Endothelial cell of umbilical vein (primary cell): ENCODE data around the gene SSX2IP. TPM values are rescaled to one million over a fixed set of nuclear protein-coding genes. Genes with fewer than 3 reads are reported as not detected.

Source experiments
- BruUV-seq: library from RNA; stranded (reverse); fragments of 400-500 nt; replicated peaks from 2 replicates; lab custom pipeline; 2021; lab: Mats Ljungman, UMichigan
- CTCF ChIA-PET: fragments of 300-600, 350-600 bp; sonication (Branson Sonifier 250); formaldehyde crosslinking; loops from one replicate; lab custom pipeline; 2021; ENCODE audit warnings: antibody characterized with exemption, inconsistent platforms; lab: Charles Lee
- POLR2A ChIA-PET: fragments of 300-600, 350-600 bp; sonication (Branson Sonifier 250); formaldehyde crosslinking; loops from one replicate; lab custom pipeline; 2021; ENCODE audit warnings: antibody characterized with exemption, inconsistent platforms; lab: Charles Lee
- DNase-seq: peaks from one replicate; pipeline ENCODE4 v3.0.0-alpha.2; 2011; ENCODE audit warnings: low read depth, low spot score
- FAIRE-seq: peaks from 2 replicates; lab custom pipeline; 2011; peaks lifted over from hg19 to GRCh38; lab: Jason Lieb, UNC
- H2AFZ ChIP-seq: 2 replicates; pipeline ENCODE4 v1.6.0; 2012; ENCODE audit warnings: low read depth, low read length, control low read depth, inconsistent platforms
- H3K27ac ChIP-seq: 2 replicates; pipeline ENCODE4 v1.5.1; 2011; ENCODE audit warnings: low read depth, mild to moderate bottlenecking, control low read depth, low read length, moderate library complexity; ENCODE audit not compliant: insufficient read depth
- H3K27me3 ChIP-seq, 2 experiments: 2 replicates each; pipeline versions ENCODE4 v1.6.0 to v1.6.1; 2011; ENCODE audit warnings: low read length in 2 of 2, mixed read lengths in 1 of 2; ENCODE audit not compliant: control insufficient read depth in 2 of 2, insufficient read depth in 2 of 2
- H3K36me3 ChIP-seq, 2 experiments: 2 replicates in 1 of 2; 3 replicates in 1 of 2; pipeline ENCODE4 v1.5.1; 2011; ENCODE audit warnings: low read length in 2 of 2, mild to moderate bottlenecking in 1 of 2, moderate library complexity in 1 of 2; ENCODE audit not compliant: control insufficient read depth in 2 of 2, insufficient read depth in 2 of 2; ENCODE audit errors: extremely low read depth in 1 of 2
- H3K4me1 ChIP-seq: 3 replicates; pipeline ENCODE4 v1.5.1; 2011; ENCODE audit warnings: mild to moderate bottlenecking, low read length; ENCODE audit not compliant: control insufficient read depth, insufficient read depth; ENCODE audit errors: extremely low read depth
- H3K4me2 ChIP-seq: 2 replicates; pipeline ENCODE4 v1.6.1; 2011; ENCODE audit warnings: low read length, control low read depth, mixed read lengths; ENCODE audit not compliant: insufficient read depth
- H3K4me3 ChIP-seq, 3 experiments: fragments of 200-600 bp in 1 of 3; sonication (generic), shearing (Covaris generic) in 1 of 3; replicated peaks in 1 of 3; 2 replicates each; pipeline ENCODE4 v1.5.1; 2011 to 2016; ENCODE audit warnings: control low read depth in 3 of 3, low read length in 3 of 3, mild to moderate bottlenecking in 2 of 3, inconsistent platforms in 1 of 3, low read depth in 1 of 3, moderate library complexity in 1 of 3; ENCODE audit not compliant: insufficient read depth in 1 of 3
- H3K79me2 ChIP-seq: 2 replicates; pipeline ENCODE4 v1.6.0; 2012; ENCODE audit warnings: low read length, inconsistent platforms; ENCODE audit not compliant: control insufficient read depth, insufficient read depth
- H3K9ac ChIP-seq: replicated peaks from 2 replicates; pipeline ENCODE3; 2011; ENCODE audit warnings: low read length, control low read depth; ENCODE audit not compliant: insufficient read depth; ENCODE audit errors: extremely low read depth
- H3K9me1 ChIP-seq: replicated peaks from 3 replicates; pipeline ENCODE4 v1.6.0; 2011; ENCODE audit warnings: mild to moderate bottlenecking, low read length; ENCODE audit not compliant: control insufficient read depth, insufficient read depth; ENCODE audit errors: extremely low read depth
- H3K9me3 ChIP-seq: replicated peaks from 2 replicates; pipeline ENCODE4 v1.5.1; 2012; ENCODE audit warnings: low read length, inconsistent platforms; ENCODE audit not compliant: control insufficient read depth, insufficient read depth
- H4K20me1 ChIP-seq: replicated peaks from 2 replicates; pipeline ENCODE3; 2011; ENCODE audit warnings: mild to moderate bottlenecking, low read length; ENCODE audit not compliant: control insufficient read depth, insufficient read depth; ENCODE audit errors: extremely low read depth
- CTCF ChIP-seq, 2 donors: IDR thresholded peaks; 1 replicate in 1 of 2; 2 replicates in 1 of 2; pipeline ENCODE4 v1.5.1; 2011; ENCODE audit warnings: low read length in 2 of 2, mild to moderate bottlenecking in 2 of 2, moderate library complexity in 2 of 2, control low read depth in 1 of 2, inconsistent platforms in 1 of 2, low read depth in 1 of 2; ENCODE audit not compliant: insufficient read depth in 1 of 2; ENCODE audit errors: extremely low read depth in 1 of 2
- EZH2 ChIP-seq: IDR thresholded peaks from 2 replicates; pipeline ENCODE4 v1.6.1; 2012; ENCODE audit warnings: borderline replicate concordance, low read depth, mild to moderate bottlenecking, moderate library complexity, low read length, inconsistent platforms; ENCODE audit not compliant: severe bottlenecking
- FOS ChIP-seq: IDR thresholded peaks from 2 replicates; pipeline ENCODE4 v1.6.1; 2011; ENCODE audit warnings: mild to moderate bottlenecking, low read length, moderate library complexity, borderline replicate concordance; ENCODE audit not compliant: insufficient read depth
- GATA2 ChIP-seq: IDR thresholded peaks from 2 replicates; pipeline ENCODE4 v1.7.0; 2011; ENCODE audit warnings: low read depth, mild to moderate bottlenecking, moderate library complexity, mixed read lengths, low read length; ENCODE audit not compliant: insufficient read length, insufficient read depth
- JUN ChIP-seq: IDR thresholded peaks from 2 replicates; pipeline ENCODE4 v1.6.1; 2011; ENCODE audit warnings: borderline replicate concordance, low read depth; ENCODE audit not compliant: insufficient read length, insufficient read depth
- MAX ChIP-seq: IDR thresholded peaks from 2 replicates; pipeline ENCODE4 v1.6.1; 2011; ENCODE audit not compliant: insufficient read depth, insufficient read length
- MYC ChIP-seq: IDR thresholded peaks from one replicate; pipeline ENCODE4 v1.6.1; 2011; ENCODE audit warnings: mild to moderate bottlenecking, low read depth, low read length
- POLR2A ChIP-seq: IDR thresholded peaks from 2 replicates; pipeline ENCODE4 v1.6.1; 2012; ENCODE audit warnings: low read depth, mild to moderate bottlenecking, control low read depth, low read length
- POLR2AphosphoS5 ChIP-seq: IDR thresholded peaks from 2 replicates; pipeline ENCODE4 v1.6.1; 2012; ENCODE audit warnings: low read depth, mild to moderate bottlenecking, control low read depth, low read length, moderate library complexity; ENCODE audit not compliant: insufficient read depth
- dilution Hi-C: fragments of 300-500 bp; cut with MboI; formaldehyde crosslinking; loops from one replicate; pipeline ENCODE4 v1.15.0; 2019; ENCODE audit warnings: low sequenced_read_pairs; ENCODE audit not compliant: extremely low pct_ligation_motif_present
- intact Hi-C: fragments of 100-400 bp; cut with micrococcal nuclease; formaldehyde crosslinking; loops from one replicate; pipeline ENCODE4 v1.10.0; 2022
- polyA plus RNA-seq, 4 experiments: library from polyadenylated mRNA; depleted of rRNA in 3 of 4; stranded (reverse) in 3 of 4; unstranded in 1 of 4; fragments of >200 nt; gene quantifications; 2 replicates each; pipeline versions ENCODE4 v1.2.1 to v1.2.3, GENCODE V29; 2011 to 2012; ENCODE audit warnings: missing spikeins in 1 of 4
- total RNA-seq: library from RNA; stranded (reverse); gene quantifications from 2 replicates; pipeline ENCODE4 v1.2.3, GENCODE V29; 2021

The SSX2IP gene
- total and polyA plus RNA-seq, 2 donors (not counting 3 experiments of a cell fraction or from before 2014, with no cell fraction given): 0.77 to 8.4 TPM

- intact Hi-C loops: loop anchor here (10.0 kb wide), 1 partner anchor 664 kb away; the partner anchor contains the start of gene BCL10
- Histone ChIP-seq H4K20me1 (no peaks in the 10 kb centered on the region), H3K9me3 (no peaks in the 10 kb centered on the region), H3K4me2 (no peak overlapping the region), H3K4me1 (no peaks in the 10 kb centered on the region), H2AFZ (no peak overlapping the region), H3K4me3 (no peak overlapping the region), H3K9ac (no peak overlapping the region), H3K27me3 (no peaks in the 10 kb centered on the region), H3K79me2 (no peaks in the 10 kb centered on the region), H3K27ac (no peak overlapping the region), H3K9me1 (no peaks in the 10 kb centered on the region), H3K36me3 (no peaks in the 10 kb centered on the region)
- FAIRE-seq (no peak), DNase-seq (peak; percentile 39)
- TF ChIP-seq JUN (no peak), POLR2A (no peak), MAX (no peak), EZH2 (no peak), FOS (no peak), GATA2 (no peak), MYC (no peak), POLR2AphosphoS5 (no peak), CTCF (IDR thresholded peaks at IDR 0.05; ENCODE audit: extremely low read depth in 1 of 2, insufficient read depth in 1 of 2, low read depth in 1 of 2, low read length in 2 of 2) (no peak)
- dilution Hi-C loops: loop anchor here (25.0 kb wide), 1 partner anchor 174 kb away; no protein-coding TSS in a partner anchor
- ChIA-PET POLR2A (no interaction called here), CTCF (interaction anchor here (0.9 to 1.5 kb wide), 4 partner anchors 8 to 325 kb away, joined by 3 to 7 read pairs (median 4); partner anchors contain the start of genes GNG5 and SPATA1)
- BruUV-seq: no TSS peak
These were observed 79.2 kb downstream of the SSX2IP start for GRCh38 chr1:84611091-84611490.
